GM18526 (cell line): ENCODE measurements around the gene OGDHL.

Experiments
- POLR2A ChIP-seq: IDR thresholded peaks from 3 replicates; pipeline ENCODE4 v1.6.1; 2011; ENCODE audit not compliant: insufficient read length; ENCODE audit errors: extremely low read depth

OGDHL gene

GRCh38 chr10:49735161-49735560 lies 27.0 kb downstream of the OGDHL start:
- no peak for TF ChIP-seq POLR2A

GRCh38 chr10:49734676-49735075 lies 27.4 kb downstream of the OGDHL start:
- no peak for TF ChIP-seq POLR2A

- no peak for TF ChIP-seq POLR2A
Observed at GRCh38 chr10:49733866-49734265, 28.3 kb downstream of the OGDHL start.

- TF ChIP-seq POLR2A: no peak
Observed at GRCh38 chr10:49726593-49726992, 35.5 kb downstream of the OGDHL start.

GRCh38 chr10:49713266-49713665 lies 48.9 kb downstream of the OGDHL start:
- TF ChIP-seq POLR2A: no peak

- TF ChIP-seq POLR2A: no peak
Observed at GRCh38 chr10:49711481-49711880, 50.6 kb downstream of the OGDHL start.

GRCh38 chr10:49710966-49711365 lies 51.2 kb downstream of the OGDHL start:
- TF ChIP-seq POLR2A: no peak

GRCh38 chr10:49709934-49710333 lies 52.2 kb downstream of the OGDHL start:
- TF ChIP-seq POLR2A: no peak

- no peak for TF ChIP-seq POLR2A
Observed at GRCh38 chr10:49707585-49707984, 54.5 kb downstream of the OGDHL start.

GRCh38 chr10:49700997-49701396 lies 61.1 kb downstream of the OGDHL start:
- TF ChIP-seq POLR2A: no peak

- no peak for TF ChIP-seq POLR2A
Observed at GRCh38 chr10:49700211-49700610, 61.9 kb downstream of the OGDHL start.

GRCh38 chr10:49698679-49699078 lies 63.4 kb downstream of the OGDHL start:
- no peak for TF ChIP-seq POLR2A

- TF ChIP-seq POLR2A: no peak
Observed at GRCh38 chr10:49696311-49696710, 65.8 kb downstream of the OGDHL start.

- TF ChIP-seq POLR2A: no peak
Observed at GRCh38 chr10:49694466-49694865, 67.7 kb downstream of the OGDHL start.

GRCh38 chr10:49691588-49691987 lies 70.5 kb downstream of the OGDHL start:
- TF ChIP-seq POLR2A: no peak

GRCh38 chr10:49690698-49691356 lies 71.3 kb downstream of the OGDHL start:
- no peak for TF ChIP-seq POLR2A

- no peak for TF ChIP-seq POLR2A
Observed at GRCh38 chr10:49689882-49690510, 72.1 kb downstream of the OGDHL start.
